Liver (tissue), 9 donors: ENCODE data around the gene ULK2. TPM values are rescaled to one million over a fixed set of nuclear protein-coding genes. Genes with fewer than 3 reads are reported as not detected.

Experiments used
- DNase-seq: peaks from one replicate; pipeline ENCODE4 v3.0.0-alpha.2; 2017; ENCODE audit warnings: low spot score
- H3K27ac ChIP-seq, 2 donors: one replicate each; pipeline ENCODE4 v1.7.0; 2013; ENCODE audit warnings: inconsistent platforms in 2 of 2, low read length in 2 of 2, control low read depth in 1 of 2, low read depth in 1 of 2, mild to moderate bottlenecking in 1 of 2
- H3K27me3 ChIP-seq, 4 donors: one replicate each; pipeline versions ENCODE4 v1.6.1 to v1.7.0; 2013; ENCODE audit warnings: low read length in 3 of 4, inconsistent platforms in 1 of 4, mild to moderate bottlenecking in 1 of 4, moderate library complexity in 1 of 4; ENCODE audit not compliant: control insufficient read depth in 4 of 4, insufficient read depth in 4 of 4
- H3K36me3 ChIP-seq, 4 donors: one replicate each; pipeline versions ENCODE4 v1.6.1 to v1.7.0; 2013; ENCODE audit warnings: low read length in 3 of 4, mild to moderate bottlenecking in 3 of 4, low read depth in 1 of 4, moderate library complexity in 1 of 4; ENCODE audit not compliant: control insufficient read depth in 4 of 4, insufficient read depth in 3 of 4
- H3K4me1 ChIP-seq, 4 donors: one replicate each; pipeline versions ENCODE4 v1.6.1 to v1.7.0; 2013; ENCODE audit warnings: low read length in 3 of 4, mild to moderate bottlenecking in 3 of 4, moderate library complexity in 1 of 4; ENCODE audit not compliant: control insufficient read depth in 4 of 4, insufficient read depth in 4 of 4
- H3K4me3 ChIP-seq, 3 donors: one replicate each; pipeline versions ENCODE4 v1.6.1 to v1.7.0; 2013; ENCODE audit warnings: low read length in 3 of 3, control low read depth in 1 of 3, low read depth in 1 of 3, mild to moderate bottlenecking in 1 of 3
- H3K9ac ChIP-seq, 2 donors: one replicate each; pipeline ENCODE4 v1.7.0; 2013; ENCODE audit warnings: low read length in 2 of 2, mild to moderate bottlenecking in 2 of 2, moderate library complexity in 2 of 2, control low read depth in 1 of 2, low read depth in 1 of 2
- H3K9me3 ChIP-seq, 4 donors: one replicate each; pipeline versions ENCODE4 v1.6.1 to v1.7.0; 2013; ENCODE audit warnings: low read length in 3 of 4; ENCODE audit not compliant: control insufficient read depth in 4 of 4
- ATF3 ChIP-seq: IDR thresholded peaks from 2 replicates; pipeline ENCODE4 v1.6.1; 2016; ENCODE audit warnings: antibody characterized with exemption
- CTCF ChIP-seq: fragments of 150-350 bp; IDR thresholded peaks from 2 replicates; pipeline ENCODE4 v1.5.1; 2017; ENCODE audit warnings: improper control_type of control experiment, low read depth, low read length; ENCODE audit not compliant: missing input control
- EGR1 ChIP-seq, 2 donors: IDR thresholded peaks; 2 replicates each; pipeline ENCODE4 v1.6.1; 2016 to 2018; ENCODE audit warnings: antibody characterized with exemption in 2 of 2, low read depth in 2 of 2
- FOXA1 ChIP-seq: IDR thresholded peaks from 2 replicates; pipeline ENCODE4 v1.6.1; 2016; ENCODE audit warnings: antibody characterized with exemption
- FOXA2 ChIP-seq: IDR thresholded peaks from 2 replicates; pipeline ENCODE4 v1.6.1; 2016; ENCODE audit warnings: antibody characterized with exemption
- GABPA ChIP-seq, 2 donors: IDR thresholded peaks in 1 of 2; conservative IDR thresholded peaks in 1 of 2; 2 replicates each; pipeline ENCODE4 v1.6.1; 2016; ENCODE audit warnings: antibody characterized with exemption in 2 of 2, mild to moderate bottlenecking in 1 of 2, moderate library complexity in 1 of 2
- HNF4A ChIP-seq, 2 donors: conservative IDR thresholded peaks; 2 replicates each; pipeline ENCODE4 v1.6.1; 2016; ENCODE audit warnings: antibody characterized with exemption in 2 of 2, mild to moderate bottlenecking in 2 of 2
- HNF4G ChIP-seq: IDR thresholded peaks from 2 replicates; pipeline ENCODE4 v1.6.1; 2016; ENCODE audit warnings: antibody characterized with exemption
- JUND ChIP-seq, 2 donors: IDR thresholded peaks; 2 replicates each; pipeline ENCODE4 v1.6.1; 2016; ENCODE audit warnings: antibody characterized with exemption in 2 of 2
- MAX ChIP-seq: IDR thresholded peaks from 2 replicates; pipeline ENCODE4 v1.6.1; 2016; ENCODE audit warnings: antibody characterized with exemption
- NR2F2 ChIP-seq: IDR thresholded peaks from 2 replicates; pipeline ENCODE4 v1.6.1; 2016; ENCODE audit warnings: antibody characterized with exemption
- RAD21 ChIP-seq, 2 donors: IDR thresholded peaks; 2 replicates each; pipeline ENCODE4 v1.6.1; 2016; ENCODE audit warnings: antibody characterized with exemption in 2 of 2, mild to moderate bottlenecking in 2 of 2
- REST ChIP-seq: IDR thresholded peaks from 2 replicates; pipeline ENCODE4 v1.6.1; 2016; ENCODE audit warnings: antibody characterized with exemption, mild to moderate bottlenecking
- TAF1 ChIP-seq: conservative IDR thresholded peaks from 2 replicates; pipeline ENCODE4 v1.6.1; 2016; ENCODE audit warnings: antibody characterized with exemption, mild to moderate bottlenecking
- YY1 ChIP-seq: IDR thresholded peaks from 2 replicates; pipeline ENCODE4 v1.6.1; 2016; ENCODE audit warnings: antibody characterized with exemption, mild to moderate bottlenecking
- ZBTB33 ChIP-seq: IDR thresholded peaks from 2 replicates; pipeline ENCODE4 v1.6.1; 2016; ENCODE audit warnings: antibody characterized with exemption
- WGBS: extraction: QIAGEN DNeasy Blood & Tissue Kit; methylation state at CpG from one replicate; pipeline ENCODE4 v1.1.7; 2013; 5-methylcytosine and 5-hydroxymethylcytosine counted together
- polyA plus RNA-seq, 2 donors: library from polyadenylated mRNA; stranded (reverse) in 1 of 2; unstranded in 1 of 2; fragments of 200-250 nt in 1 of 2; fragments of >200 nt in 1 of 2; fragmentation: Nextera tagmentation in 1 of 2; extraction: Ambion mirVana in 1 of 2; gene quantifications; one replicate each; pipeline versions ENCODE4 v1.2.1 to v1.2.3, GENCODE V29; 2013 to 2015
- total RNA-seq, 2 donors: library from RNA; depleted of rRNA; stranded (reverse); fragments of >200 nt; gene quantifications; one replicate each; pipeline ENCODE4 v1.2.3, GENCODE V29; 2014
- donor health status: healthy.
- donor health status: healthy.
- donor health status: healthy.
- donor health status: healthy.
- donor health status: healthy.

The ULK2 gene
- total and polyA plus RNA-seq, 4 donors, result 0.89 to 7.9 (median 4.2) TPM

- Histone ChIP-seq H3K36me3 (peaks cover 9 to 54% (median 40%) of the 10 kb centered on the region in 4 donors), H3K9me3 (peaks cover 0 to 12% (median 8%) of the 10 kb centered on the region in 4 donors), H3K9ac (no peak overlapping the region), H3K4me1 (no peaks in the 10 kb centered on the region), H3K27me3 (no peaks in the 10 kb centered on the region), H3K27ac (no peak overlapping the region), H3K4me3 (no peak overlapping the region)
- TF ChIP-seq REST (no peak), HNF4G (no peak), TAF1 (no peak), HNF4A (conservative IDR thresholded peaks at IDR 0.05) (no peak), EGR1 (IDR thresholded peaks at IDR 0.05; ENCODE audit: low read depth in 2 of 2) (no peak), JUND (IDR thresholded peaks at IDR 0.05) (no peak), GABPA (IDR thresholded peaks at IDR 0.05 in 1 of 2, conservative IDR thresholded peaks at IDR 0.05 in 1 of 2) (no peak), MAX (no peak), RAD21 (IDR thresholded peaks at IDR 0.05) (no peak), ZBTB33 (no peak), YY1 (no peak), FOXA1 (no peak), NR2F2 (no peak), CTCF (no peak)
- WGBS, result 99% methylated on average over 4 of the region's 4 CpGs
- no peak for DNase-seq
Observed at GRCh38 chr17:19796457-19796856, 71.3 kb downstream of the ULK2 start.

GRCh38 chr17:19791918-19792550 lies 75.7 kb downstream of the ULK2 start:
- no peak for DNase-seq
- Histone ChIP-seq H3K27ac (no peak overlapping the region), H3K9me3 (peaks cover 0 to 15% (median 6%) of the 10 kb centered on the region in 4 donors), H3K4me1 (no peaks in the 10 kb centered on the region), H3K36me3 (peaks cover 6 to 48% (median 30%) of the 10 kb centered on the region in 4 donors), H3K9ac (no peak overlapping the region), H3K4me3 (no peak overlapping the region), H3K27me3 (no peaks in the 10 kb centered on the region)
- TF ChIP-seq FOXA2 (no peak), NR2F2 (no peak), HNF4G (no peak), JUND (IDR thresholded peaks at IDR 0.05) (no peak), GABPA (IDR thresholded peaks at IDR 0.05 in 1 of 2, conservative IDR thresholded peaks at IDR 0.05 in 1 of 2) (no peak), ATF3 (no peak), TAF1 (no peak), RAD21 (IDR thresholded peaks at IDR 0.05) (no peak), YY1 (no peak), CTCF (no peak)
- WGBS, result 95% methylated on average over 3 of the region's 3 CpGs
